H9 (cell line): ENCODE measurements around the gene MAST1. TPM values are rescaled to one million over a fixed set of nuclear protein-coding genes. Genes with fewer than 3 reads are reported as not detected.

Experiments used
- DNase-seq: peaks from one replicate; pipeline ENCODE4 v3.0.0-alpha.2; 2017
- H2AFZ ChIP-seq: one replicate; pipeline ENCODE4 v1.6.1; 2013; ENCODE audit warnings: mild to moderate bottlenecking, low read length, control low read depth, moderate library complexity
- H2AK5ac ChIP-seq: 2 replicates; pipeline ENCODE4 v1.6.1; 2013; ENCODE audit warnings: low read length, control low read depth, mixed read lengths; ENCODE audit not compliant: insufficient read length
- H2BK120ac ChIP-seq: one replicate; pipeline ENCODE4 v1.6.1; 2013; ENCODE audit warnings: low read depth, mild to moderate bottlenecking, low read length, control low read depth, inconsistent platforms; ENCODE audit not compliant: poor library complexity, severe bottlenecking
- H2BK12ac ChIP-seq: 2 replicates; pipeline ENCODE4 v1.6.1; 2013; ENCODE audit warnings: low read length, control low read depth, mixed read lengths, low read depth; ENCODE audit not compliant: insufficient read length
- H2BK15ac ChIP-seq: 2 replicates; pipeline ENCODE4 v1.6.1; 2013; ENCODE audit warnings: low read depth, low read length, control low read depth
- H2BK20ac ChIP-seq: one replicate; pipeline ENCODE4 v1.6.1; 2013; ENCODE audit warnings: low read depth, mild to moderate bottlenecking, low read length, control low read depth, inconsistent platforms; ENCODE audit not compliant: poor library complexity, severe bottlenecking
- H2BK5ac ChIP-seq: 2 replicates; pipeline ENCODE4 v1.6.1; 2013; ENCODE audit warnings: low read length, control low read depth, mixed read lengths; ENCODE audit not compliant: insufficient read length
- H3K14ac ChIP-seq: 2 replicates; pipeline ENCODE4 v1.6.1; 2013; ENCODE audit warnings: low read length, control low read depth; ENCODE audit not compliant: insufficient read depth
- H3K18ac ChIP-seq: 2 replicates; pipeline ENCODE4 v1.6.1; 2013; ENCODE audit warnings: low read depth, mild to moderate bottlenecking, mixed read lengths, low read length, control low read depth; ENCODE audit not compliant: insufficient read length
- H3K23ac ChIP-seq: 2 replicates; pipeline ENCODE4 v1.6.1; 2013; ENCODE audit warnings: low read length, control low read depth, mixed read lengths, low read depth; ENCODE audit not compliant: insufficient read length
- H3K23me2 ChIP-seq: 2 replicates; pipeline ENCODE4 v1.6.1; 2013; ENCODE audit warnings: low read depth, mild to moderate bottlenecking, mixed read lengths, low read length, control low read depth; ENCODE audit not compliant: insufficient read length, poor library complexity, severe bottlenecking
- H3K27ac ChIP-seq: 2 replicates; pipeline ENCODE4 v1.5.1; 2013; ENCODE audit warnings: low read length, control low read depth, mixed read lengths, low read depth; ENCODE audit not compliant: insufficient read length
- H3K27me3 ChIP-seq: 2 replicates; pipeline ENCODE4 v1.6.1; 2013; ENCODE audit warnings: low read length, control low read depth, inconsistent platforms; ENCODE audit not compliant: insufficient read depth
- H3K4ac ChIP-seq: 2 replicates; pipeline ENCODE4 v1.6.1; 2013; ENCODE audit warnings: low read depth, mild to moderate bottlenecking, control low read depth, inconsistent platforms, low read length, moderate library complexity
- H3K4me1 ChIP-seq: 2 replicates; pipeline ENCODE4 v1.6.1; 2013; ENCODE audit warnings: low read length, control low read depth, inconsistent platforms; ENCODE audit not compliant: insufficient read depth
- H3K4me2 ChIP-seq: 2 replicates; pipeline ENCODE4 v1.6.1; 2013; ENCODE audit warnings: low read length, control low read depth, mixed read lengths; ENCODE audit not compliant: insufficient read length, insufficient read depth
- H3K56ac ChIP-seq: 2 replicates; pipeline ENCODE4 v1.6.1; 2013; ENCODE audit warnings: low read depth, mild to moderate bottlenecking, mixed read lengths, low read length, control low read depth; ENCODE audit not compliant: insufficient read length
- H3K79me1 ChIP-seq: 2 replicates; pipeline ENCODE4 v1.6.1; 2013; ENCODE audit warnings: low read depth, mild to moderate bottlenecking, moderate library complexity, low read length, control low read depth, inconsistent platforms; ENCODE audit not compliant: insufficient read depth, poor library complexity, severe bottlenecking
- H3K79me2 ChIP-seq: 2 replicates; pipeline ENCODE4 v1.6.1; 2013; ENCODE audit warnings: low read length, control low read depth, inconsistent platforms; ENCODE audit not compliant: insufficient read depth
- H3K9ac ChIP-seq: 2 replicates; pipeline ENCODE4 v1.6.1; 2013; ENCODE audit warnings: low read length, control low read depth, mixed read lengths; ENCODE audit not compliant: insufficient read length; ENCODE audit errors: extremely low read depth
- H3K9me3 ChIP-seq: one replicate; pipeline ENCODE4 v1.6.1; 2013; ENCODE audit warnings: low read depth, low read length, inconsistent platforms; ENCODE audit not compliant: control insufficient read depth
- H3T11ph ChIP-seq: one replicate; pipeline ENCODE4 v1.6.1; 2013; ENCODE audit warnings: mild to moderate bottlenecking, low read length, control low read depth, inconsistent platforms
- H4K20me1 ChIP-seq: one replicate; pipeline ENCODE4 v1.6.1; 2013; ENCODE audit not compliant: control insufficient read depth, insufficient read length, insufficient read depth
- H4K5ac ChIP-seq: 2 replicates; pipeline ENCODE4 v1.6.1; 2013; ENCODE audit warnings: low read depth, mild to moderate bottlenecking, mixed read lengths, low read length, control low read depth; ENCODE audit not compliant: insufficient read length
- H4K8ac ChIP-seq: replicated peaks from 2 replicates; pipeline ENCODE4 v1.6.1; 2013; ENCODE audit warnings: low read length, control low read depth, mixed read lengths, low read depth; ENCODE audit not compliant: insufficient read length
- H4K91ac ChIP-seq: 2 replicates; pipeline ENCODE4 v1.6.1; 2013; ENCODE audit warnings: low read depth, mild to moderate bottlenecking, moderate library complexity, mixed read lengths, low read length, control low read depth; ENCODE audit not compliant: insufficient read length
- H3K27ac Mint-ChIP-seq, 3 experiments: 2 replicates in 2 of 3; 3 replicates in 1 of 3; pipeline ENCODE4 v1.8.0; 2020 to 2021; ENCODE audit warnings: mixed read lengths in 3 of 3, mild to moderate bottlenecking in 1 of 3, moderate library complexity in 1 of 3
- H3K27me3 Mint-ChIP-seq: 2 replicates; pipeline ENCODE4 v1.8.0; 2021; ENCODE audit warnings: low read depth, mild to moderate bottlenecking, moderate library complexity, mixed read lengths
- H3K36me3 Mint-ChIP-seq, 3 experiments: 2 replicates in 2 of 3; 3 replicates in 1 of 3; pipeline ENCODE4 v1.8.0; 2020 to 2021; ENCODE audit warnings: low read depth in 3 of 3, mixed read lengths in 3 of 3; ENCODE audit not compliant: insufficient read depth in 1 of 3
- H3K4me1 Mint-ChIP-seq, 2 experiments: 2 replicates each; pipeline ENCODE4 v1.8.0; 2020; ENCODE audit warnings: mixed read lengths in 2 of 2
- H3K4me3 Mint-ChIP-seq, 2 experiments: 2 replicates in 1 of 2; 3 replicates in 1 of 2; pipeline ENCODE4 v1.8.0; 2020 to 2021; ENCODE audit warnings: mild to moderate bottlenecking in 2 of 2, mixed read lengths in 2 of 2, moderate library complexity in 1 of 2
- H3K9me3 Mint-ChIP-seq, 2 experiments: 2 replicates in 1 of 2; 3 replicates in 1 of 2; pipeline ENCODE4 v1.8.0; 2020; ENCODE audit warnings: mild to moderate bottlenecking in 2 of 2, mixed read lengths in 2 of 2, moderate library complexity in 1 of 2
- WGBS: extraction: QIAGEN DNeasy Blood & Tissue Kit; methylation state at CpG from one replicate; pipeline ENCODE4 v1.1.7; 2013; ENCODE audit warnings: missing lambda C conversion rate, low lambda C conversion rate, mixed read lengths; ENCODE audit not compliant: insufficient read length; ENCODE audit errors: extremely low coverage; 5-methylcytosine and 5-hydroxymethylcytosine counted together
- total RNA-seq: library from RNA; stranded (reverse); gene quantifications from 2 replicates; pipeline ENCODE4 v1.2.1, GENCODE V29; 2021
- TF ChIP-seq, protein P1 (sequence below): fragments of 200-600 bp; sonication (generic); conservative IDR thresholded peaks from 3 replicates; pipeline ENCODE4 v1.8.0; 2021; ENCODE audit warnings: antibody characterized with exemption, mild to moderate bottlenecking

Gene MAST1
- total RNA-seq, 1 experiment from 2014 or later, result 15.1 TPM

DNA sequence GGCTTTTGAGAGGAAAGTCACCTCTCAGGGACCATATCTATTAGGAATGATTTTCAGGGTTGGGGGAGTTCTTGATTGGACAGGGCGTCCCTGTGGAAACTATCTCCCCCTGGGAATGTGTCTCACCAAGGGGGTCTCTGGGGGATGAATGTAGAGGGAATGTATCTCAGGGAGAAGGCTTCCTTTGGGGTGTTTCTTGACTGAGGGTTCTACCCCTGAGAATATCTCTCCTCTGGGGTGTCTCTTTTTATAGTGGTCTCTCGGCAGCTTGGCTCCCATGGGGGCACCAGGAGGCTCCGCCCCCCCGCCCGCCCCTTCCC is 4.9 kb upstream of the MAST1 start:
- Histone ChIP-seq H2AK5ac (no peak overlapping the region), H2BK12ac (no peak overlapping the region), H3K27ac (no peak overlapping the region), H2BK20ac (no peak overlapping the region), H3K27me3 (peaks cover 3% of the 10 kb centered on the region; the same call in 1 of the 2 replicates), H3K79me2 (no peaks in the 10 kb centered on the region), H3K23ac (no peak overlapping the region), H3T11ph (no peak overlapping the region), H4K20me1 (no peaks in the 10 kb centered on the region), H3K9me3 (no peaks in the 10 kb centered on the region), H2BK120ac (no peak overlapping the region), H3K4me1 (peaks cover 2% of the 10 kb centered on the region; the same call in 1 of the 2 replicates), H3K79me1 (no peaks in the 10 kb centered on the region), H3K56ac (no peak overlapping the region), H4K8ac (no peak overlapping the region), H3K4me2 (peak overlapping the region; percentile 28), H3K23me2 (peaks cover 12% of the 10 kb centered on the region), H3K9ac (no peak overlapping the region), H3K14ac (no peak overlapping the region), H3K4ac (no peak overlapping the region), H4K91ac (no peak overlapping the region), H2BK15ac (no peak overlapping the region), H2BK5ac (no peak overlapping the region), H4K5ac (no peak overlapping the region), H3K18ac (no peak overlapping the region), H2AFZ (no peak overlapping the region)
- Mint-ChIP-seq H3K27ac (peak overlapping the region in 1 of 3 experiments; percentile 77; a peak in 1 of 7 replicates), H3K4me3 (peak overlapping the region; percentile 39 to 77), H3K4me1 (peaks cover 30 to 39% of the 10 kb centered on the region in 2 experiments), H3K27me3 (peaks cover 42% of the 10 kb centered on the region), H3K36me3 (no peaks in the 10 kb centered on the region; a peak in 1 of 7 replicates), H3K9me3 (no peaks in the 10 kb centered on the region; a peak in 1 of 5 replicates)
- no peak for DNase-seq
- TF ChIP-seq, protein P1, sequence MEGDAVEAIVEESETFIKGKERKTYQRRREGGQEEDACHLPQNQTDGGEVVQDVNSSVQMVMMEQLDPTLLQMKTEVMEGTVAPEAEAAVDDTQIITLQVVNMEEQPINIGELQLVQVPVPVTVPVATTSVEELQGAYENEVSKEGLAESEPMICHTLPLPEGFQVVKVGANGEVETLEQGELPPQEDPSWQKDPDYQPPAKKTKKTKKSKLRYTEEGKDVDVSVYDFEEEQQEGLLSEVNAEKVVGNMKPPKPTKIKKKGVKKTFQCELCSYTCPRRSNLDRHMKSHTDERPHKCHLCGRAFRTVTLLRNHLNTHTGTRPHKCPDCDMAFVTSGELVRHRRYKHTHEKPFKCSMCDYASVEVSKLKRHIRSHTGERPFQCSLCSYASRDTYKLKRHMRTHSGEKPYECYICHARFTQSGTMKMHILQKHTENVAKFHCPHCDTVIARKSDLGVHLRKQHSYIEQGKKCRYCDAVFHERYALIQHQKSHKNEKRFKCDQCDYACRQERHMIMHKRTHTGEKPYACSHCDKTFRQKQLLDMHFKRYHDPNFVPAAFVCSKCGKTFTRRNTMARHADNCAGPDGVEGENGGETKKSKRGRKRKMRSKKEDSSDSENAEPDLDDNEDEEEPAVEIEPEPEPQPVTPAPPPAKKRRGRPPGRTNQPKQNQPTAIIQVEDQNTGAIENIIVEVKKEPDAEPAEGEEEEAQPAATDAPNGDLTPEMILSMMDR, result no peak
- no CpG with 5 or more reads among the region's 5 CpGs for WGBS
